ENCODE data around the gene CTTN. TPM values are rescaled to one million over a fixed set of nuclear protein-coding genes. Genes with fewer than 3 reads are reported as not detected.
"Not testable (repeated sequence)": the region's sequence is repeated elsewhere in the genome, so short reads cannot be mapped to it uniquely, and the experiment has no call there.

Gene CTTN
- total and polyA plus RNA-seq, 9 of the 15 experiments (the other 6 are each of a cell fraction or from before 2014, with no cell fraction given) = 9.9 to 158 (median 99.7) TPM

DNA sequence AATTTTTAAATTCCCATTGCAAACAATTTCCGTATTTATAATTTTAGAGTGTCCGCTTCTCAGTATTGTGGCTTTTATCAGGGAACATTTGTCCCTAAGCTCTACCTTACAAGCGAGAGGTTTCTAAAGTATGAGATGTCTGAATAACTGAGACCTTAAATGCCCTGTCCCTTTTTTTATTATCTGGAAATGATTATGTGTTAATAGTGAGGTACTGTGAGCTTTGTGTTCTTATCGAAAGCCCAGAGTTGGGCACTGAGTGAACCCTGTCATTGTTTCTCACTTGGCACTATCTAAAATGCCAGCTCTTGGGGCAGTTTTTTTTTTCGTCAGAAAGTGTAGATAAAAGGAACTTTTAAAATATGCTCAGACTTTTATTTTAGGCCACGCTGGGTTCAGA is 9.5 kb downstream of the CTTN start:
- intact Hi-C loops (cut with micrococcal nuclease) = no loop called here
- Histone ChIP-seq H3K27me3 (ENCODE audit: control insufficient read depth in 2 of 2, insufficient read depth in 2 of 2, low read length in 2 of 2) (no peaks in the 10 kb centered on the region), H3K79me2 (ENCODE audit: control insufficient read depth, insufficient read depth, low read length) (peaks cover 22% of the 10 kb centered on the region), H3K4me3 (no peak overlapping the region), H3K4me1 (replicated peaks in 1 of 2; ENCODE audit: control insufficient read depth in 2 of 2, insufficient read depth in 2 of 2, low read length in 2 of 2) (peaks cover 0 to 1% of the 10 kb centered on the region in 2 experiments; a peak in 1 of 5 replicates), H3K4me2 (ENCODE audit: insufficient read depth, low read length) (no peak overlapping the region), H3K9ac (ENCODE audit: insufficient read depth in 1 of 2, low read depth in 2 of 2, low read length in 2 of 2) (no peak overlapping the region; a peak in 1 of 4 replicates), H3K27ac (ENCODE audit: extremely low read depth, low read depth, low read length) (no peak overlapping the region), H3K9me1 (ENCODE audit: control insufficient read depth, insufficient read depth, low read length) (peaks cover 4% of the 10 kb centered on the region), H2AFZ (ENCODE audit: low read depth, low read length) (no peak overlapping the region), H3K36me3 (ENCODE audit: control insufficient read depth, insufficient read depth, low read length) (peaks cover 89% of the 10 kb centered on the region), H3K9me3 (replicated peaks; ENCODE audit: control insufficient read depth, insufficient read depth, low read depth, low read length) (no peaks in the 10 kb centered on the region; the same call in 1 of the 2 replicates), H4K20me1 (replicated peaks; ENCODE audit: control insufficient read depth, insufficient read depth, low read length) (0 out of 2 replicates have a peak, but pooled peaks cover 7% of the 10 kb centered on the region)
- in situ Hi-C loops (cut with MboI) = no loop called here
- FAIRE-seq = no peak
- BruUV-seq (replicated peaks) = TSS peak; percentile 3
- no peak for DNase-seq (ENCODE audit: extremely low read depth in 1 of 4, low spot score in 3 of 4)
- TF ChIP-seq, protein P1, sequence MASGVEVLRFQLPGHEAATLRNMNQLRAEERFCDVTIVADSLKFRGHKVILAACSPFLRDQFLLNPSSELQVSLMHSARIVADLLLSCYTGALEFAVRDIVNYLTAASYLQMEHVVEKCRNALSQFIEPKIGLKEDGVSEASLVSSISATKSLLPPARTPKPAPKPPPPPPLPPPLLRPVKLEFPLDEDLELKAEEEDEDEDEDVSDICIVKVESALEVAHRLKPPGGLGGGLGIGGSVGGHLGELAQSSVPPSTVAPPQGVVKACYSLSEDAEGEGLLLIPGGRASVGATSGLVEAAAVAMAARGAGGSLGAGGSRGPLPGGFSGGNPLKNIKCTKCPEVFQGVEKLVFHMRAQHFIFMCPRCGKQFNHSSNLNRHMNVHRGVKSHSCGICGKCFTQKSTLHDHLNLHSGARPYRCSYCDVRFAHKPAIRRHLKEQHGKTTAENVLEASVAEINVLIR (CRISPR knock-in tag; IDR thresholded peaks at IDR 0.05) = no peak
- TF ChIP-seq GTF2E2 (tag; IDR thresholded peaks at IDR 0.05) (no peak), BACH1 (tag; IDR thresholded peaks at IDR 0.05) (no peak), ZNF197 (CRISPR knock-in tag; IDR thresholded peaks at IDR 0.05; ENCODE audit: low read depth) (no peak), LEF1 (IDR thresholded peaks at IDR 0.05) (no peak), ZFP36 (IDR thresholded peaks at IDR 0.05; ENCODE audit: low read depth, low read length, partially characterized antibody) (no peak), ZNF274 (IDR thresholded peaks at IDR 0.05; ENCODE audit: borderline replicate concordance, low read depth, low read length) (no peak)
- TF ChIP-seq, protein P2, sequence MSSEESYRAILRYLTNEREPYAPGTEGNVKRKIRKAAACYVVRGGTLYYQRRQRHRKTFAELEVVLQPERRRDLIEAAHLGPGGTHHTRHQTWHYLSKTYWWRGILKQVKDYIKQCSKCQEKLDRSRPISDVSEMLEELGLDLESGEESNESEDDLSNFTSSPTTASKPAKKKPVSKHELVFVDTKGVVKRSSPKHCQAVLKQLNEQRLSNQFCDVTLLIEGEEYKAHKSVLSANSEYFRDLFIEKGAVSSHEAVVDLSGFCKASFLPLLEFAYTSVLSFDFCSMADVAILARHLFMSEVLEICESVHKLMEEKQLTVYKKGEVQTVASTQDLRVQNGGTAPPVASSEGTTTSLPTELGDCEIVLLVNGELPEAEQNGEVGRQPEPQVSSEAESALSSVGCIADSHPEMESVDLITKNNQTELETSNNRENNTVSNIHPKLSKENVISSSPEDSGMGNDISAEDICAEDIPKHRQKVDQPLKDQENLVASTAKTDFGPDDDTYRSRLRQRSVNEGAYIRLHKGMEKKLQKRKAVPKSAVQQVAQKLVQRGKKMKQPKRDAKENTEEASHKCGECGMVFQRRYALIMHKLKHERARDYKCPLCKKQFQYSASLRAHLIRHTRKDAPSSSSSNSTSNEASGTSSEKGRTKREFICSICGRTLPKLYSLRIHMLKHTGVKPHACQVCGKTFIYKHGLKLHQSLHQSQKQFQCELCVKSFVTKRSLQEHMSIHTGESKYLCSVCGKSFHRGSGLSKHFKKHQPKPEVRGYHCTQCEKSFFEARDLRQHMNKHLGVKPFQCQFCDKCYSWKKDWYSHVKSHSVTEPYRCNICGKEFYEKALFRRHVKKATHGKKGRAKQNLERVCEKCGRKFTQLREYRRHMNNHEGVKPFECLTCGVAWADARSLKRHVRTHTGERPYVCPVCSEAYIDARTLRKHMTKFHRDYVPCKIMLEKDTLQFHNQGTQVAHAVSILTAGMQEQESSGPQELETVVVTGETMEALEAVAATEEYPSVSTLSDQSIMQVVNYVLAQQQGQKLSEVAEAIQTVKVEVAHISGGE (CRISPR knock-in tag; IDR thresholded peaks at IDR 0.05) = no peak
- ATAC-seq = no peak
- ChIA-PET POLR2A (interaction anchor here (2.0 to 3.8 kb wide), 2 partner anchors 8 to 11 kb away, joined by 6 to 17 read pairs; partner anchors contain the start of gene CTTN), CTCF (ENCODE audit: low intra/inter-chr PET ratio) (no interaction called here)
- 84% methylated on average over 5 of the region's 6 CpGs for WGBS (ENCODE audit: insufficient coverage, low coverage, missing lambda C conversion rate)

DNA sequence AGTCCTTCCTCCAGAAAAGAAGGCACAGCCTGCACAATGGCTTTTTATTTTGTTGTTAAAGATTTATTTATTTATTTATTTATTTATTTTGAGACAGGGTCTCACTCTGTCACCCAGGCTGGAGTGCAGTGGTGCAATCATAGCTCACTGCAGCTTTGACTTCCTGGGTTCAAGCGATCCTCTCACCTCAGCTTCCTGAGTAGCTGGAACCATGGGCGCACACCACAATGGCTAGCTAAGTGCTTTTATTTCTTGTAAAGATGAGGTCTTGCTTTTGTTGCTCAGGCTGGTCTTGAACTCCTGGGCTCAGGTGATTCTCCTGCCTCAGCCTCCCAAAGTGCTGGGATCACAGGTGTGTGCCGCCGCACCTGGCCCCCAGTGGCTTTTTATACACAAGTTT is 10.0 kb downstream of the CTTN start:
- H2AFZ ChIP-seq (ENCODE audit: low read depth, low read length); H3K4me1 ChIP-seq (replicated peaks in 1 of 2; ENCODE audit: control insufficient read depth in 2 of 2, insufficient read depth in 2 of 2, low read length in 2 of 2); H3K27me3 ChIP-seq (ENCODE audit: control insufficient read depth in 2 of 2, insufficient read depth in 2 of 2, low read length in 2 of 2); H3K27ac ChIP-seq (ENCODE audit: extremely low read depth, low read depth, low read length); intact Hi-C loops (cut with micrococcal nuclease); BruUV-seq (replicated peaks); DNase-seq (ENCODE audit: extremely low read depth in 1 of 4, low spot score in 3 of 4); H4K20me1 ChIP-seq (replicated peaks; ENCODE audit: control insufficient read depth, insufficient read depth, low read length); H3K4me3 ChIP-seq; FAIRE-seq; in situ Hi-C loops (cut with MboI); H3K9me3 ChIP-seq (replicated peaks; ENCODE audit: control insufficient read depth, insufficient read depth, low read depth, low read length); CTCF ChIA-PET (ENCODE audit: low intra/inter-chr PET ratio); ATAC-seq; H3K9me1 ChIP-seq (ENCODE audit: control insufficient read depth, insufficient read depth, low read length); H3K4me2 ChIP-seq (ENCODE audit: insufficient read depth, low read length); H3K9ac ChIP-seq (ENCODE audit: insufficient read depth in 1 of 2, low read depth in 2 of 2, low read length in 2 of 2): not testable (repeated sequence)
- peaks cover 17% of the 10 kb centered on the region for H3K79me2 ChIP-seq (ENCODE audit: control insufficient read depth, insufficient read depth, low read length)
- H3K36me3 ChIP-seq (ENCODE audit: control insufficient read depth, insufficient read depth, low read length) = peaks cover 94% of the 10 kb centered on the region
- POLR2A ChIA-PET = interaction anchor here (2.0 to 3.8 kb wide), 2 partner anchors 9 to 10 kb away, joined by 6 to 17 read pairs; partner anchors contain the start of gene CTTN
- WGBS (ENCODE audit: insufficient coverage, low coverage, missing lambda C conversion rate) = 95% methylated on average over 4 of the region's 4 CpGs

Measured in K562 (cell line).